GM19240 (cell line): ENCODE results near the gene DHX8.
A peak's percentile ranks its signal among the peaks of the same experiment; 100 is the strongest.
"Not testable (repeated sequence)": the region's sequence is repeated elsewhere in the genome, so short reads cannot be mapped to it uniquely, and the experiment has no call there.

ENCODE experiments used
- DNase-seq: peaks from one replicate; pipeline ENCODE4 v3.0.0; 2011; ENCODE audit warnings: low spot score; ENCODE audit not compliant: insufficient read length

DHX8 gene

GRCh38 chr17:43461185-43461584, 22.6 kb upstream of the DHX8 start:
- DNase-seq = no peak

DNA sequence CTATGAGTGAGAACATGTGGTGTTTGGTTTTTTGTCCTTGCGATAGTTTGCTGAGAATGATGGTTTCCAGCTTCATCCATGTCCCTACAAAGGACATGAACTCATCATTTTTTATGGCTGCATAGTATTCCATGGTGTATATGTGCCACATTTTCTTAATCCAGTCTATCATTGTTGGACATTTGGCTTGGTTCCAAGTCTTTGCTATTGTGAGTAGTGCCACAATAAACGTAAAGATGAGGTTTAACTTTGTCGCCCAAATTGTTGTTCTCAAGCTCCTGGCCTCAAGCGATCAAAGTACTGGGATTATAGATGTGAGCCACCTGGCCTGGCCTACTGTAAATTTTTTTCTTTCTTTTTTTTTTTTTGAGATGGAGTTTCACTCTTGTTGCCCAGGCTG, 21.2 kb upstream of the DHX8 start:
- DNase-seq = not testable (repeated sequence)

DNA sequence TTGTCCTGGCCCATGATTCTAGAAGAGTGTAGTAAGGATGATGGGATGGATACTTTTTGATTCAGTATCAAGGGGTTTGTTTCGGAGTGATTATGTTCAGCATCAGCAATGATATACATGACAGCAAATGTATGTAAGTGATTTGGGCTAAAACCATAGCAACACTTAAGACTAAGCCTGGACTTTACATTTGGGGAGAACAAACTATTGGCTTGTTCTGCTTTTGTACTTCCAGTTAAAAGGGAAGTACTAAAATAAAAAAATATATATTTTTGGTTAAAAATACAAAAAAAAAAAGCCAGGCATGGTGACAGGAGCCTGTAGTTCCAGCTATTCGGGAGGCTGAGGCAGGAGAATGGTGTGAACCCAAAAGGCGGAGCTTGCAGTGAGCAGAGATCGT, 20.5 kb upstream of the DHX8 start:
- DNase-seq = no peak

- no peak for DNase-seq
Observed at GRCh38 chr17:43464046-43464445, 19.7 kb upstream of the DHX8 start.

DNA sequence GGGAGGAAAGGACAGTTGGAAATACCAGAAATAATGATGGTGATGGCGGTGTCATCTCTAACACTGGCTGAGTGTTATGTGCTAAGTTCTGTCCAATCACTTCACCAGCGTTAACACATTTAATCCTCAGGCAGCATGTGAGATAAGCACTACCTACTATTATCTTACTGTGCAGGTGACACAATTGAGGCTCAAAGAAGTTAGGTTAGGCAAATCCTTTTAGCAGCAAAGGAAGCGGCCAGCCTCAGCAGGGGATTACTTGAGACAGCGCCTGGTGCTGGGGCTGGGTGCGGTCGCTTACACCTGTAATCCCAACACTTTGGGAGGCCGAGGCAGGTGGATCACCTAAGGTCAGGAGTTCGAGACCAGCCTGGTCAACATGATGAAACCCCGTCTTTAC, 18.7 kb upstream of the DHX8 start:
- no peak for DNase-seq

GRCh38 chr17:43467981-43468581, 15.7 kb upstream of the DHX8 start:
- DNase-seq = no peak

- no peak for DNase-seq
Observed at GRCh38 chr17:43468691-43469139, 15.1 kb upstream of the DHX8 start.

DNA sequence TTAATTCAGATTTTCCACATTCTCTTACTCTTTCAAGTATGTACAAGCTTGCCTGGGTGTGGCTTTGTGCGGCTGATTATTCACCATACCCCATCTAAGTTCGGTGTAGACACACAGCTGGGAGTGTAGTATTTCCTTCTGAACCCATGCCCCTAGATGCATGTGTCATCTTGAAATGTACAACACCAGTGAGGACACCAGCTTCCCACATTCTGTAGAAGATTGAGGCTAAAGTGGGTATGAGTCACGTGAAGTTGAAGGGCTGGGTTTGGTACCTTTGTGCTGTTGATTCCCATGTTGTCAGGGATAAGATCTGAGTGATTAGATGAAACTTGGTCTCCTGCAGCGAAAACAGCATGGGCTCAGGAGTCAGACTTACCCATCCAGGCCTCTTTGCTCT, 14.6 kb upstream of the DHX8 start:
- no peak for DNase-seq

DNA sequence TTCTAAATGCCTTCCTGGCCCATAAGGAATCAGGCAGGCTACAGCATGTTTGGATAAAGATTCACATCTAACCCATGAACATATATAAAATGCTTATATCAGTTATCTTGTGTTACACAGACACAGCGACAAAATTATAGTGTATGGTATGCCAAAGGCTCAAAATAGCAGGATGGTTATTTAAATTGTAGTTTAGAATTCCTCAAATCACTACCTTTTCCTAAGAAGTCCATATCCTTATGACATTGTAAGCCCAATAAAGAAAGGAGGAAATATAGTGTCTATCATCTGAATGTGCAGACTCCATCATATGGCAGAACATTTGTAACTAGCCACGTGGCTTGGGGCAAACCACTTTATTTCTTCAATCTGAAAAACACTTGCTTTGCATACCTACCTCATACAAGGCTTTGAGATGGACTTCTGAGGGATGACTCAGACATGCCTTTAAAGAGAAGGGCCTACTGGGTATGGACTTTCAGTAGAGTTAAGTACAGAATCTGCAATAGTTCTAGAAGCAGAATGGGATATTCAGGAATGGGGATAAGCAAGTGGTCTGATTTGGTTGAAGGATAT, 12.1 kb upstream of the DHX8 start:
- no peak for DNase-seq

GRCh38 chr17:43475494-43476089, 8.2 kb upstream of the DHX8 start:
- no peak for DNase-seq

DNA sequence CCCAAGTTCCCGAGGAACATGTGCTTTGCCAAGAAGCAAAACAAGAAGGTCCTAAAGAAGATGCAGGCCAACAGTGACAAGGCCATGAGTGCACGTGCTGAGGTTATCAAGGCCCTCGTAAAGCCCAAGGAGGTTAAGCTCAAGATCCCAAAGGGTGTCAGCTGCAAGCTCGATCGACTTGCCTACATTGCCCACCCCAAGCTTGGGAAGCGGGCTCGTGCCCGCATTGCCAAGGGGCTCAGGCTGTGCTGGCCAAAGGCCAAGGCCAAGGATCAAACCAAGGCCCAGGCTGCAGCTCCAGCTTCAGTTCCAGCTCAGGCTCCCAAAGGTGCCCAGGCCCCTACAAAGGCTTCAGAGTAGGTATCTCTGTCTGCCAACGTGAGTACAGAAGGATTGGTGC, 7.5 kb upstream of the DHX8 start:
- not testable (repeated sequence) for DNase-seq

GRCh38 chr17:43477832-43478634, 5.7 kb upstream of the DHX8 start:
- DNase-seq = no peak

GRCh38 chr17:43479948-43480347, 3.8 kb upstream of the DHX8 start:
- DNase-seq = no peak

GRCh38 chr17:43482103-43483012, 1.4 kb upstream of the DHX8 start:
- DNase-seq = no peak

GRCh38 chr17:43490621-43491020, 6.8 kb downstream of the DHX8 start:
- DNase-seq = no peak

- DNase-seq = not testable (repeated sequence)
Observed at GRCh38 chr17:43509440-43509839, 25.7 kb downstream of the DHX8 start.

- not testable (repeated sequence) for DNase-seq
Observed at GRCh38 chr17:43511199-43511598, 27.4 kb downstream of the DHX8 start.

- DNase-seq = no peak
Observed at GRCh38 chr17:43515656-43516055, 31.9 kb downstream of the DHX8 start.

- no peak for DNase-seq
Observed at GRCh38 chr17:43517161-43517560, 33.4 kb downstream of the DHX8 start.

DNA sequence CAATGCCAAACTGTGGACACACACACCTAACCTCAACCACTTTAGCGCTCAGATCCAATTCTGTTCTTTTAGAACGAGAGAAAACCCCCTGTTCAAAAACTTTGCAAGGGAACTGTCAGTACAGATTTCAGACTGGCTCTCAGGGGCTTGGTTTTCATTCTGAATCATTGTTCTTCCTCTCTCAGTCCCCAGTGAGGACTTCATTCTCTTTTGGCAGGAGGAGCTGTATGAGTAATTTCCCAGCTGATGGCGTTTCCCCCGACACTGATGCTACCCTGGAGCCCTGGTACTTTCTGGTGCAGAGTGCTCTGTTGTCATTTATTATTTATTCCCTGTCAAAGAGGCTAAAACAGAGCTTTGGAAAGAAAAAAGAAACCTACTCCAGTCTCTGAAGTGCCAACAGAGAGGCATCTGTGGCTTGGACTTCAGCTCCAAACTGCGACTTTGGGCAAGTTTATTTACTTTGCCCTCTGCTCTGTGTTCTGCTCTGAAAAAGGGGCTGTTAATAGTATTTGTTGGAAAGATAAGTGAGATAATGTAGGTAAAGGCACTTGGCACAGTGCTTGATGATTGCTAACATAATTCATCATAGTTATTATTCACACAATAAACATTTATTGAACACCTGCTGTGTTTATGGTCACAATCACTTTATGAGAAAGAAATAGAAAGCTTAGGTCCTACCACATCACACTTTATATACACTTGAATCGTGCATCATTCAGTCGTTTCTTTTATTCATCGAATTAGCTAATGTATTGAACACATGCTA, 34.0 kb downstream of the DHX8 start:
- peak; percentile 44 for DNase-seq
